ENCODE data around the gene NOTCH1.
"Not testable (repeated sequence)": the region's sequence is repeated elsewhere in the genome, so short reads cannot be mapped to it uniquely, and the experiment has no call there.

Gene NOTCH1

GRCh38 chr9:136545965-136546696 lies at the start of gene NOTCH1:
TSS of gene NOTCH1 (minus strand) at chr9:136546048. CDS start at chr9:136545786, 262 bp downstream.
- peak; percentile 92 to 94 for DNase-seq

- DNase-seq = no peak
These were observed 48.6 kb upstream of the NOTCH1 start for GRCh38 chr9:136594492-136594891.

- no peak for DNase-seq
These were observed 47.7 kb upstream of the NOTCH1 start for GRCh38 chr9:136593581-136593980.

GRCh38 chr9:136592666-136593065 lies 46.8 kb upstream of the NOTCH1 start:
- no peak for DNase-seq

- DNase-seq = no peak
These were observed 45.2 kb upstream of the NOTCH1 start for GRCh38 chr9:136590821-136591752.

GRCh38 chr9:136589766-136590763 lies 44.2 kb upstream of the NOTCH1 start:
- no peak for DNase-seq

GRCh38 chr9:136588663-136589464 lies 43.0 kb upstream of the NOTCH1 start:
- peak; percentile 35 to 41 for DNase-seq

- peak; percentile 30 to 31 for DNase-seq
These were observed 42.3 kb upstream of the NOTCH1 start for GRCh38 chr9:136587944-136588662.

GRCh38 chr9:136587145-136587943 lies 41.5 kb upstream of the NOTCH1 start:
- DNase-seq = no peak

- no peak for DNase-seq
These were observed 40.6 kb upstream of the NOTCH1 start for GRCh38 chr9:136586391-136586953.

- DNase-seq = no peak
These were observed 39.8 kb upstream of the NOTCH1 start for GRCh38 chr9:136585531-136586120.

GRCh38 chr9:136584934-136585333 lies 39.1 kb upstream of the NOTCH1 start:
- no peak for DNase-seq

- no peak for DNase-seq
These were observed 38.6 kb upstream of the NOTCH1 start for GRCh38 chr9:136584401-136584932.

GRCh38 chr9:136582977-136583735 lies 37.3 kb upstream of the NOTCH1 start:
- no peak for DNase-seq

- no peak for DNase-seq
These were observed 36.0 kb upstream of the NOTCH1 start for GRCh38 chr9:136581614-136582447.

- DNase-seq = not testable (repeated sequence)
These were observed 33.9 kb upstream of the NOTCH1 start for GRCh38 chr9:136579650-136580219.

All from activated T-cell treated with anti-CD3 and anti-CD28 coated beads, Interleukin-2, amount 50 U/mL, for 48 hours (primary cell).